Endothelial cell of umbilical vein (primary cell): ENCODE results near the gene MRPL14. TPM values are rescaled to one million over a fixed set of nuclear protein-coding genes. Genes with fewer than 3 reads are reported as not detected.

ENCODE experiments used
- BruUV-seq: library from RNA; stranded (reverse); fragments of 400-500 nt; replicated peaks from 2 replicates; lab custom pipeline; 2021; lab: Mats Ljungman, UMichigan
- CTCF ChIA-PET: fragments of 300-600, 350-600 bp; sonication (Branson Sonifier 250); formaldehyde crosslinking; loops from one replicate; lab custom pipeline; 2021; ENCODE audit warnings: antibody characterized with exemption, inconsistent platforms; lab: Charles Lee
- POLR2A ChIA-PET: fragments of 300-600, 350-600 bp; sonication (Branson Sonifier 250); formaldehyde crosslinking; loops from one replicate; lab custom pipeline; 2021; ENCODE audit warnings: antibody characterized with exemption, inconsistent platforms; lab: Charles Lee
- DNase-seq: peaks from one replicate; pipeline ENCODE4 v3.0.0-alpha.2; 2011; ENCODE audit warnings: low read depth, low spot score
- FAIRE-seq: peaks from 2 replicates; lab custom pipeline; 2011; peaks lifted over from hg19 to GRCh38; lab: Jason Lieb, UNC
- H2AFZ ChIP-seq: 2 replicates; pipeline ENCODE4 v1.6.0; 2012; ENCODE audit warnings: low read depth, low read length, control low read depth, inconsistent platforms
- H3K27ac ChIP-seq: 2 replicates; pipeline ENCODE4 v1.5.1; 2011; ENCODE audit warnings: low read depth, mild to moderate bottlenecking, control low read depth, low read length, moderate library complexity; ENCODE audit not compliant: insufficient read depth
- H3K27me3 ChIP-seq, 2 experiments: 2 replicates each; pipeline versions ENCODE4 v1.6.0 to v1.6.1; 2011; ENCODE audit warnings: low read length in 2 of 2, mixed read lengths in 1 of 2; ENCODE audit not compliant: control insufficient read depth in 2 of 2, insufficient read depth in 2 of 2
- H3K36me3 ChIP-seq, 2 experiments: 2 replicates in 1 of 2; 3 replicates in 1 of 2; pipeline ENCODE4 v1.5.1; 2011; ENCODE audit warnings: low read length in 2 of 2, mild to moderate bottlenecking in 1 of 2, moderate library complexity in 1 of 2; ENCODE audit not compliant: control insufficient read depth in 2 of 2, insufficient read depth in 2 of 2; ENCODE audit errors: extremely low read depth in 1 of 2
- H3K4me1 ChIP-seq: 3 replicates; pipeline ENCODE4 v1.5.1; 2011; ENCODE audit warnings: mild to moderate bottlenecking, low read length; ENCODE audit not compliant: control insufficient read depth, insufficient read depth; ENCODE audit errors: extremely low read depth
- H3K4me2 ChIP-seq: 2 replicates; pipeline ENCODE4 v1.6.1; 2011; ENCODE audit warnings: low read length, control low read depth, mixed read lengths; ENCODE audit not compliant: insufficient read depth
- H3K4me3 ChIP-seq, 3 experiments: fragments of 200-600 bp in 1 of 3; sonication (generic), shearing (Covaris generic) in 1 of 3; replicated peaks in 1 of 3; 2 replicates each; pipeline ENCODE4 v1.5.1; 2011 to 2016; ENCODE audit warnings: control low read depth in 3 of 3, low read length in 3 of 3, mild to moderate bottlenecking in 2 of 3, inconsistent platforms in 1 of 3, low read depth in 1 of 3, moderate library complexity in 1 of 3; ENCODE audit not compliant: insufficient read depth in 1 of 3
- H3K79me2 ChIP-seq: 2 replicates; pipeline ENCODE4 v1.6.0; 2012; ENCODE audit warnings: low read length, inconsistent platforms; ENCODE audit not compliant: control insufficient read depth, insufficient read depth
- H3K9ac ChIP-seq: replicated peaks from 2 replicates; pipeline ENCODE3; 2011; ENCODE audit warnings: low read length, control low read depth; ENCODE audit not compliant: insufficient read depth; ENCODE audit errors: extremely low read depth
- H3K9me1 ChIP-seq: replicated peaks from 3 replicates; pipeline ENCODE4 v1.6.0; 2011; ENCODE audit warnings: mild to moderate bottlenecking, low read length; ENCODE audit not compliant: control insufficient read depth, insufficient read depth; ENCODE audit errors: extremely low read depth
- H3K9me3 ChIP-seq: replicated peaks from 2 replicates; pipeline ENCODE4 v1.5.1; 2012; ENCODE audit warnings: low read length, inconsistent platforms; ENCODE audit not compliant: control insufficient read depth, insufficient read depth
- H4K20me1 ChIP-seq: replicated peaks from 2 replicates; pipeline ENCODE3; 2011; ENCODE audit warnings: mild to moderate bottlenecking, low read length; ENCODE audit not compliant: control insufficient read depth, insufficient read depth; ENCODE audit errors: extremely low read depth
- CTCF ChIP-seq, 2 donors: IDR thresholded peaks; 1 replicate in 1 of 2; 2 replicates in 1 of 2; pipeline ENCODE4 v1.5.1; 2011; ENCODE audit warnings: low read length in 2 of 2, mild to moderate bottlenecking in 2 of 2, moderate library complexity in 2 of 2, control low read depth in 1 of 2, inconsistent platforms in 1 of 2, low read depth in 1 of 2; ENCODE audit not compliant: insufficient read depth in 1 of 2; ENCODE audit errors: extremely low read depth in 1 of 2
- EZH2 ChIP-seq: IDR thresholded peaks from 2 replicates; pipeline ENCODE4 v1.6.1; 2012; ENCODE audit warnings: borderline replicate concordance, low read depth, mild to moderate bottlenecking, moderate library complexity, low read length, inconsistent platforms; ENCODE audit not compliant: severe bottlenecking
- FOS ChIP-seq: IDR thresholded peaks from 2 replicates; pipeline ENCODE4 v1.6.1; 2011; ENCODE audit warnings: mild to moderate bottlenecking, low read length, moderate library complexity, borderline replicate concordance; ENCODE audit not compliant: insufficient read depth
- GATA2 ChIP-seq: IDR thresholded peaks from 2 replicates; pipeline ENCODE4 v1.7.0; 2011; ENCODE audit warnings: low read depth, mild to moderate bottlenecking, moderate library complexity, mixed read lengths, low read length; ENCODE audit not compliant: insufficient read length, insufficient read depth
- JUN ChIP-seq: IDR thresholded peaks from 2 replicates; pipeline ENCODE4 v1.6.1; 2011; ENCODE audit warnings: borderline replicate concordance, low read depth; ENCODE audit not compliant: insufficient read length, insufficient read depth
- MYC ChIP-seq: IDR thresholded peaks from one replicate; pipeline ENCODE4 v1.6.1; 2011; ENCODE audit warnings: mild to moderate bottlenecking, low read depth, low read length
- POLR2A ChIP-seq: IDR thresholded peaks from 2 replicates; pipeline ENCODE4 v1.6.1; 2012; ENCODE audit warnings: low read depth, mild to moderate bottlenecking, control low read depth, low read length
- POLR2AphosphoS5 ChIP-seq: IDR thresholded peaks from 2 replicates; pipeline ENCODE4 v1.6.1; 2012; ENCODE audit warnings: low read depth, mild to moderate bottlenecking, control low read depth, low read length, moderate library complexity; ENCODE audit not compliant: insufficient read depth
- dilution Hi-C: fragments of 300-500 bp; cut with MboI; formaldehyde crosslinking; loops from one replicate; pipeline ENCODE4 v1.15.0; 2019; ENCODE audit warnings: low sequenced_read_pairs; ENCODE audit not compliant: extremely low pct_ligation_motif_present
- intact Hi-C: fragments of 100-400 bp; cut with micrococcal nuclease; formaldehyde crosslinking; loops from one replicate; pipeline ENCODE4 v1.10.0; 2022
- polyA plus RNA-seq, 4 experiments: library from polyadenylated mRNA; depleted of rRNA in 3 of 4; stranded (reverse) in 3 of 4; unstranded in 1 of 4; fragments of >200 nt; gene quantifications; 2 replicates each; pipeline versions ENCODE4 v1.2.1 to v1.2.3, GENCODE V29; 2011 to 2012; ENCODE audit warnings: missing spikeins in 1 of 4
- total RNA-seq: library from RNA; stranded (reverse); gene quantifications from 2 replicates; pipeline ENCODE4 v1.2.3, GENCODE V29; 2021
- TF ChIP-seq, protein P1 (sequence below): IDR thresholded peaks from 2 replicates; pipeline ENCODE4 v1.6.1; 2011; ENCODE audit not compliant: insufficient read depth, insufficient read length

The MRPL14 gene
- total and polyA plus RNA-seq, 2 donors (not counting 3 experiments of a cell fraction or from before 2014, with no cell fraction given), result 68.1 to 103 TPM

DNA sequence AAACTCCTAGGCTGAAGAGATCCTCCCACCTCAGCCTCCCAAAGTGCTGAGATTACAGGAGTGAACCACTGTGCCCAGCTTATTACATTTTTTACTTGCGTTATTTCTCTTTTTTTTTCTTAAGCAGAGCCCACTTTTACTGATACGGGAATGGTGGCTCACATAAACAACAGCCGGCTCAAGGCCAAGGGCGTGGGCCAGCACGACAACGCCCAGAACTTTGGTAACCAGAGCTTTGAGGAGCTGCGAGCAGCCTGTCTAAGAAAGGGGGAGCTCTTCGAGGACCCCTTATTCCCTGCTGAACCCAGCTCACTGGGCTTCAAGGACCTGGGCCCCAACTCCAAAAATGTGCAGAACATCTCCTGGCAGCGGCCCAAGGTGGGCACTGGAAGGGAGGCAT, 41.9 kb upstream of the MRPL14 start:
- no peak overlapping the region for H3K27ac ChIP-seq
- no peak overlapping the region for H3K4me3 ChIP-seq
- peaks cover 2 to 22% of the 10 kb centered on the region in 2 experiments for H3K27me3 ChIP-seq
- H3K9ac ChIP-seq, result no peak overlapping the region
- H3K79me2 ChIP-seq, result no peaks in the 10 kb centered on the region
- no peaks in the 10 kb centered on the region for H3K9me1 ChIP-seq
- POLR2A ChIA-PET, result interaction anchor here (0.9 kb wide), 1 partner anchor 78 kb away, joined by 4 read pairs; the partner anchor contains the start of gene HSP90AB1
- TF ChIP-seq EZH2 (no peak), FOS (no peak), POLR2AphosphoS5 (no peak), GATA2 (no peak), CTCF (IDR thresholded peaks at IDR 0.05; ENCODE audit: extremely low read depth in 1 of 2, insufficient read depth in 1 of 2, low read depth in 1 of 2, low read length in 2 of 2) (no peak), JUN (no peak), POLR2A (no peak), MYC (no peak)
- TF ChIP-seq, protein P1, sequence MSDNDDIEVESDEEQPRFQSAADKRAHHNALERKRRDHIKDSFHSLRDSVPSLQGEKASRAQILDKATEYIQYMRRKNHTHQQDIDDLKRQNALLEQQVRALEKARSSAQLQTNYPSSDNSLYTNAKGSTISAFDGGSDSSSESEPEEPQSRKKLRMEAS, result no peak
- BruUV-seq, result no TSS peak
- H3K36me3 ChIP-seq, result no peaks in the 10 kb centered on the region
- no peak for DNase-seq
- H2AFZ ChIP-seq, result no peak overlapping the region
- no peaks in the 10 kb centered on the region for H3K4me1 ChIP-seq
- FAIRE-seq, result no peak
- dilution Hi-C loops (no loop called here), intact Hi-C loops (no loop called here)
- no peak overlapping the region for H3K4me2 ChIP-seq
- H4K20me1 ChIP-seq, result no peaks in the 10 kb centered on the region
- H3K9me3 ChIP-seq, result no peaks in the 10 kb centered on the region
- CTCF ChIA-PET, result interaction anchor here (0.8 to 2.4 kb wide), 10 partner anchors 9 to 88 kb away, joined by 3 to 9 read pairs (median 5); partner anchors contain the start of gene SLC35B2
